ENCODE measurements around the gene TUBA4A.
"Not testable (repeated sequence)": the region's sequence is repeated elsewhere in the genome, so short reads cannot be mapped to it uniquely, and the experiment has no call there.

The TUBA4A gene

DNA sequence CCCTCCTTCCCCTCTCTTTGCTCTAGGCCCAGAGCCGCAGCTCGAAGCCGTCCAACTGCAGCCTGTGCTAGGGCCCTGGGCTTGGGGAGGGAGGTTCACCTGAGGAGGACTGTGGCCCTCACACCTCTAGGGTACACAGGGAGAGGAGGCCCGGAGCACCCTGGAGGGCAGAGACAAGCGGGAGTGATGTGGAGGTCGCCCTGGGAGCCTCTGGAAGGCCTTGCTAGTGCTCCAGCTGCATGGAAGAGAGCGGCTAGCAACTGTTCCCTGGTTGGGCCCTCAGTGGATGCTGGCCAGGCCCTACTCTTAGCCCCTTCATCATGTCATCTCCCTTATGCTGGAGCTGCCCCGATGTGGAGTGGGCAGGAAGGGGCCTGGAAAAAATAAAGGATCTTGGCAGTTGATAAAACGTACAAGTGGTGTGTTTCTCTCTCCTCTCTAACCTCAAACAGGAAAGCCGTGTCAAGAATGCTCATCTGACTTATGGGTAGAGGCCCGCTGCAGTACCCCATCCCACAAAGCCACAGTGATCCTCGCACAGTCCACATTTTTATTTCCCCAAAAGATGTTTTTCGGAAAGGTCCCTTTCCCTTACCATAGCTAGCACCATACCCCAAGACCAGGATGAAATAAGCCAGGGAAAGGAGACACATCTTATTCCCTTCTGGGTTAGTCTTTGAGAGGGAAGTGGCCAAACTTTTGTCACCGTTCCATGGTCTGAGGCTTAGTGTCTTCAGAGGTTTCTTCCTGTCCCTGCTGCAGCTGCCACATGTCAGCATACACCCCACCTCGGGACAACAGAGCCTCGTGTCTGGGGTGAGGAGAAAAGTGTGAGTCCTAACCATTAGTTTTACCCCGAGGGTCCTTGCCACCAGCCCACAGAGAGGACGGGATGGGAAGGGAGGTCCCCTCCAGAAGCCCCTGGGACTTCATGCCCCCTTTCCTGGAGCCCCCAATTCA lies 44.2 kb downstream of the TUBA4A start:
- peak; percentile 72 for DNase-seq

DNA sequence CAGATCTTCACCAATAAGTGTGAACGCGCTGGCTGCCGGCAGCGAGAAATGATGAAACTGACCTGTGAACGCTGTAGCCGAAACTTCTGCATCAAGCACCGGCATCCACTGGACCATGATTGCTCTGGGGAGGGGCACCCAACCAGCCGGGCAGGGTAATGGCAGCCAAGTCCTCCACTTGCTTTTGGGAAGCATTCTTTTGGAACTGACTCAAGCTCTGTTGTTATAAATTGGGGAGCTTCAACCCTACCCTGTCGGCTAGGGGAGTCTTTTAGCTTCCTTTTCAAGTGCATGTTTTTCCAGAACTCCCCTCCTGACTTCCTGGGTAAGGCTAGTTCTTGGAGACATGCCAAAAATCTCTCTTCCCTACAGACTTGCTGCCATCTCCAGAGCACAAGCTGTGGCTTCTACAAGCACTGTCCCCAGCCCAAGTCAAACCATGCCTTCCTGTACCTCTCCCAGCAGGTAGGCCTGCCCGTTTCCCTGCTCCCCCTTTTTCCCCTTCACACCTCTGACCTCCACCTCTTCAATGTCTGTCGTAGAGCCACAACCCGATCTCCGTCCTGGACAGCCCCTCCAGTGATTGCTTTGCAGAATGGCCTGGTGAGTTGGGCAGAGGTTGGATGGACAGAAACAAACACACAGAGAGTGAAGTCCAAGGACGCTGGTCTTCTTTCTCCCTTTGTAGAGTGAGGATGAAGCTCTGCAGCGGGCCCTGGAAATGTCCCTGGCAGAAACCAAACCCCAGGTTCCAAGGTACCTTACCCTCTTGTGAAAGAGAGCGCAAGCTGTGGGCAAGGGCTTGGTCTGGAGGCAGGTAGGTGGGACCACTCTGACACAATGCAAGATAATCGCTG lies 45.6 kb downstream of the TUBA4A start:
- no peak for DNase-seq

DNA sequence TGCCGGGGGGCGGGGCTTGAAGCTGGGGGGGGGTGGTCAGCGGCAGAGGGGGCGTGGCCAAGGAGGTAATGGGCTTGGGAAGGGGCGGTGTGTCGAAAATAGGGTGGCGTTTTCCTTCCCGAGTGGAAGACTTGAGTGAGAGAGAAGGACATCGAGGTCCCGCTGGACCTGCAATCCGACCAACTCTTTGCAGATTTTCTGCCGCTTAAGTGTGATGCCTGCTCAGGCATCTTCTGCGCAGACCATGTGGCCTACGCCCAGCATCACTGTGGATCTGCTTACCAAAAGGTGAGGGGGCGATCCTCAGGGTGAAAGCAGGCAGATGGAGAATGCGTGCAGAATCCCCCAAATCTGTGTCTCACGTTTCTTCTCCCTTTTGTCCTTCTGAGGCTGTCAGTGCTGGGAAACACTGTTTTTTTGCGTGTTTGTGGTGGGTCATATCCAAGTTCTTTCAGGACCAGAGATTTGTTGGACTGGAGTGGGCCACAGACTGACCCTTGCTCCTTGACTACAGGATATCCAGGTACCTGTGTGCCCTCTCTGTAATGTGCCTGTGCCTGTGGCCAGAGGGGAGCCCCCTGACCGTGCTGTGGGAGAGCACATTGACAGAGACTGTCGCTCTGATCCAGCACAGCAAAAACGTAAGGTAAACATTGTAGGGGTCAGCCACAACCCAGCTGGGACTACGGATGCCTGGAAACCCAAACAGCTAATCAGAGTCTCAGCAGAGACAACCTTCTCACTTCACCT lies 46.4 kb downstream of the TUBA4A start:
- DNase-seq: no peak

DNA sequence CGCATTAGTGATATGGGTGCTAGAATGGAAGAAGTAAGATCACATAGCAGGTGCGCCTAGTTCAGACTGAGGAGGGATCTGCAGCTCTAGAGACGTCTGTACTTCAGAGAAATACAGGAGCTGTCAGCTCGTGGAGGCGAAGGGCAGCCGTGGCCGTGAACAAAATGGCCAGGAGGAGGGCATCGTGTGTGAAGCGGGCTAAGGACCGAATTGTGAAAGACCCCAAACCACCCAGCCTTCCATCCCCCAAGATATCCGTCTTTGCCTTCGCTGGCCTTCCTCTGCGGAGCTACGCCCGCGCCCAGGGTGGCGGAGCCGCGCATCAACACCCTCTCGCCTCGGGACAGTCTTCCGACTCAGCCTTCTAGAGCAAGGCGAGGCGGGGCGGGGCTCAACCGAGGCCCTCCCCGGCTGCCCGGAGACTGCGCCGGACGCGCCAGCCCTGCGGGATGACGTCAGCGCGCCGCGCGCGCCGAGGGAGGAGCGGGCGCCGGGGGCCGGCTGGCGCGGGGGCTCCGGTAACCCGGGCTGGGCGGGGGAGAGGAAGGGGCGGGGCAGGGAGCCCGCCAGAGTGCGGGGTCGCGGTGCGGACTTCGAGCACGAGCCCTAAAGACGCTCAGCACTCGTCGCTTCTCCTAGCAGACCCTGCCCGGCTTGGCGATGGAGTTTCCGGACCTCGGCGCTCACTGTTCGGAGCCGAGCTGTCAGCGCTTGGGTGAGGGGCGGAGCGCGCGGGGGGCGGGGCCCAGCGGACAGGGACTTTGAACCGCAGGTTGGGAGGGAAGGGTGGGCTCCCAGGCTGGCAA lies 47.2 kb downstream of the TUBA4A start, which contains the start of gene ZFAND2B:
TSS of gene ZFAND2B (plus strand) at position 455 of the 806 bp plus-strand sequence. CDS start at position 661, 206 bp downstream.
- peak; percentile 95 for DNase-seq

DNA sequence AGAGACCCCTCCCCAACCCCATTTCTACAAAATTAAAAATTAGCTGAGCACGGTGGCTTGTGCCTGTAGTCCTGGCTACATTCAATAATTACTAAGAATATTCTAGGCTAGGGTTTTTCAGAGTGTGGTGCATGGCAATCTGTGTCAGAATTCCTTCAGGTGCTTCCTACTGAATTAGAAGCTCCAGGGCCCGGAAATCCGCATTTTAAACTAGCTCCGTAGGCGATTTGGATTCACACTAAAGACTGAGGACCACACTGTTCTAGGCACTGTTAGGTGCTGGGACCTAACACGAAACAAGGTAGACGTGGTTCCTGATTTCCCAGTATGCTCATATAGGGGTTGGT lies 47.8 kb downstream of the TUBA4A start:
- DNase-seq: no peak

DNA sequence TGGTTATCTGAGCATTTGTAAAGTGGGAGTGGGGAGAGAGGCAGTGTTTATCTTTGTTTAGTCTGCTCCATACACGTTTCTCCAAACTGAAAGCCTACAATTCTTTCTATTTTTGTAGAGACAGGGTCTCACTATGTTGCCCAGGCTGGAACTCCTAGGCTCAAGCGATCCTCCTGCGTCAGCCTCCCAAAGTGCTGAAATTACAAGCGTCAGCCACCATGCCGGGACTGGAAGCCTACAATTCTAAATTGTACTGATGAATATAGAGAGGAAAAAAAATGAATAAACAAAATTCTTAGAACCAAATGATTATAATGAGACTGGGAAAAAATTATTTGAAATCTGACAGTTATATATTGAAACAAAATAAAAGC lies 48.6 kb downstream of the TUBA4A start:
- DNase-seq: no peak

DNA sequence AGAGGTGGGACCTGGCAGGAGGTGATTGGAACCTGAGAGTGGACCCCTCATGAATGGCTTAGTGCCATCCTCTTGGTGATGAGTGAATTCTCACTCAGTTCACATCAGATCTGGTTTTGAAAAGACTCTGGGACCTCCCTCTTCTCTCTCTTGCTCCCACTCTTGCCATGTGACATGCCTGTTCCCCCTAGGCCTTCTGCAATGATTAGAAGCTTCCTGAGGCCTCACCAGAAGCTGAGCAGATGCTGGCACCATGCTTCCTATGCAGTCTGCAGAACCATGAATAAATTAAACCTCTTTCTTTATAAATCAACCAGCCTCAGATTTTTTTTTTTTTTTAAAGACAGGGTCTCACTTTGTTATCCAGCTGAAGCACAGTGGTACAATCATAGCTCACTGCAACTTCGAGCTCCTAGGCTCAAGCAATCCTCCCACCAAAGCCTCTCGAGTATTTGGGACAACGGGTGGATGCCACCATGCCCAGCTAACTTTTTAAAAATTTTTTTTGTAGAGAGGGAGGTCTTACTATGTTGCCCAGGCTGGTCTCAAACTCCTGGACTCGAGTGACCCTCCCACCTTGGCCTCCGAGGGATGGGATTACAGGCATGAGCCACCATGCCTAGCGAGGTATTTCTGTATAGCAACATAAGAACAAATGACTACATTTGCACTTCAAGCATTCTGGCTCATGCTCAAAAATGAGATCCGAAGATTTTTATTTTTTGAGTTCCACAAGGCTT lies 49.1 kb downstream of the TUBA4A start:
- DNase-seq: no peak

DNA sequence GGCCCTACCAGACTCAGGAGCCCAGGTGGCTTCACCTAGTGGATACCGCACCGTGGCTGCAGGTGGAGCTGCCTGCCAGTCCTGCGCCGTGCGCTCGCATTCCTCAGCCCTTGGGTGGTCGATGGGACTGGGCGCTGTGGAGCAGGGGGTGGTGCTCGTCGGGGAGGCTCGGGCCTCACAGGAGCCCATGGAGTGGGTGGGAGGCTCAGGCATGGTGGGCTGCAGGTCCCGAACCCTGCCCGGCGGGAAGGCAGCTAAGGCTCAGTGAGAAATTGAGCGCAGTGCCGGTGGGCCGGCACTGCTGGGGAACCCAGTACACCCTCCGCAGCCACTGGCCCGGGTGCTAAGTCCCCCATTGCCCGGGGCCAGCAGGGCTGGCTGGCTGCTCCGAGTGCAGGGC lies 52.4 kb downstream of the TUBA4A start:
- not testable (repeated sequence) for DNase-seq

DNA sequence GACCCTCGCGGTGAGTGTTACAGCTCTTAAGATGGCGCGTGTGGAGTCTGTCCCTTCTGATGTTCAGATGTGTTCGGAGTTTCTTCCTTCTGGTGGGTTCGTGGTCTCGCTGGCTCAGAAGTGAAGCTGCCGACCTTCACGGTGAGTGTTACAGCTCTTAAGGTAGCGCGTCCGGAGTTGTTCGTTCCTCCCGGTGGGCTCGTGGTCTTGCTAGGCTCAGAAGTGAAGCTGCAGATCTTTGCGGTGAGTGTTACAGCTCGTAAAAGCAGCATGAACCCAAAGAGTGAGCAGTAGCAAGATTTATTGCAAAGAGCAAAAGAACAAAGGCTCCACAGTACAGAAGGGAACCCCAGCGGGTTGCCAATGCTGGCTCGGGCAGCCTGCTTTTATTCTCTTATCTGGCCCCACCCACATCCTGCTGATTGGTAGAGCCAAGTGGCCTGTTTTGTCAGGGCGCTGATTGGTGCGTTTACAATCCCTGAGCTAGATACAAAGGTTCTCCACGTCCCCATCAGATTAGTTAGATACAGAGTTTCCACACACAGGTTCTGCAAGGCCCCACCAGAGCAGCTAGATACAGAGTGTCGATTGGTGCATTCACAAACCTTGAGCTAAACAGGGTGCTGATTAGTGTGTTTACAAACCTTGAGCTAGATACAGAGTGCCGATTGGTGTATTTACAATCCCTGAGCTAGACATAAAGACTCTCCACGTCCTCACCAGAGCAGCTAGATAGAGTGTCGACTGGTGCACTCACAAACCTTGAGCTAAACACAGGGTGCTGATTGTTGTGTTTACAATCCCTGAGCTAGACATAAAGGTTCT lies 53.0 kb downstream of the TUBA4A start:
- not testable (repeated sequence) for DNase-seq

Measured in GDM1 (cell line).